Glomerular endothelial cell (primary cell): ENCODE data around the gene CACNA1F. TPM values are rescaled to one million over a fixed set of nuclear protein-coding genes. Genes with fewer than 3 reads are reported as not detected.
"Not testable (repeated sequence)": the region's sequence is repeated elsewhere in the genome, so short reads cannot be mapped to it uniquely, and the experiment has no call there.

Source experiments
- DNase-seq: peaks from one replicate; pipeline ENCODE4 v3.0.0-alpha.2; 2011; ENCODE audit warnings: low read depth, low spot score; ENCODE audit errors: extremely low read depth
- total RNA-seq: library from RNA; depleted of rRNA; stranded (reverse); fragments of >200 nt; gene quantifications from 2 replicates; pipeline ENCODE4 v1.2.3, GENCODE V29; 2015

Gene CACNA1F
- total RNA-seq, 1 donor from 2014 or later = under 0.01 TPM

- DNase-seq = no peak
Measured at GRCh38 chrX:49178537-49178936, 54.6 kb downstream of the CACNA1F start.

- no peak for DNase-seq
Measured at GRCh38 chrX:49177873-49178480, 55.2 kb downstream of the CACNA1F start.

- no peak for DNase-seq
Measured at GRCh38 chrX:49177338-49177833, 55.8 kb downstream of the CACNA1F start.

- no peak for DNase-seq
Measured at GRCh38 chrX:49176421-49177326, 56.5 kb downstream of the CACNA1F start.

GRCh38 chrX:49175435-49176274 is 57.5 kb downstream of the CACNA1F start:
- no peak for DNase-seq

- DNase-seq = no peak
Measured at GRCh38 chrX:49174723-49175122, 58.4 kb downstream of the CACNA1F start.

- not testable (repeated sequence) for DNase-seq
Measured at GRCh38 chrX:49173544-49173943, 59.6 kb downstream of the CACNA1F start.

GRCh38 chrX:49172280-49172780 is 60.8 kb downstream of the CACNA1F start:
- no peak for DNase-seq

- DNase-seq = no peak
Measured at GRCh38 chrX:49171752-49172279, 61.3 kb downstream of the CACNA1F start, which contains the start of gene PLP2. Gene PLP2 (plus strand): TSS chrX:49171898. CDS start chrX:49172001, 103 bp downstream.

GRCh38 chrX:49167740-49168108 is 65.4 kb downstream of the CACNA1F start:
- no peak for DNase-seq

- no peak for DNase-seq
Measured at GRCh38 chrX:49166914-49167739, 66.0 kb downstream of the CACNA1F start.

- no peak for DNase-seq
Measured at GRCh38 chrX:49165901-49166881, 66.9 kb downstream of the CACNA1F start.

- no peak for DNase-seq
Measured at GRCh38 chrX:49164589-49165360, 68.4 kb downstream of the CACNA1F start.

GRCh38 chrX:49163555-49164419 is 69.4 kb downstream of the CACNA1F start:
- no peak for DNase-seq

- DNase-seq = no peak
Measured at GRCh38 chrX:49162620-49163019, 70.5 kb downstream of the CACNA1F start, which contains the start of gene MAGIX. Gene MAGIX (plus strand): TSS chrX:49162758. CDS start chrX:49162890, 132 bp downstream.

- no peak for DNase-seq
Measured at GRCh38 chrX:49161632-49162031, 71.5 kb downstream of the CACNA1F start.

- no peak for DNase-seq
Measured at GRCh38 chrX:49160908-49161307, 72.2 kb downstream of the CACNA1F start.
